GM18511 (cell line): ENCODE measurements around the gene SMTNL1.

Experiments used
- ATAC-seq: cut with Tn5 transposase; IDR thresholded peaks from one replicate; pipeline ENCODE4 v1.9.1; 2021; ENCODE audit warnings: mild to moderate bottlenecking, moderate library complexity; ENCODE audit not compliant: unreplicated experiment

SMTNL1 gene

GRCh38 chr11:57536947-57537619, at the start of gene SMTNL1:
Gene SMTNL1, plus strand, starts transcription at chr11:57537595. Its CDS starts 5,048 bp downstream, at chr11:57542643.
- ATAC-seq, result no peak

GRCh38 chr11:57487920-57488659, 49.3 kb upstream of the SMTNL1 start:
- ATAC-seq, result no peak

- no peak for ATAC-seq
These were observed 46.7 kb upstream of the SMTNL1 start for GRCh38 chr11:57490456-57491248.

GRCh38 chr11:57491371-57492061, 45.9 kb upstream of the SMTNL1 start:
- ATAC-seq, result no peak

- peak; percentile 92 for ATAC-seq
These were observed 43.6 kb upstream of the SMTNL1 start for GRCh38 chr11:57493507-57494503.

- no peak for ATAC-seq
These were observed 41.1 kb upstream of the SMTNL1 start for GRCh38 chr11:57496109-57496820.

GRCh38 chr11:57497303-57498247, 39.8 kb upstream of the SMTNL1 start:
- ATAC-seq, result no peak

- ATAC-seq, result no peak
These were observed 38.9 kb upstream of the SMTNL1 start for GRCh38 chr11:57498540-57498939.

- ATAC-seq, result peak; percentile 100
These were observed 37.9 kb upstream of the SMTNL1 start for GRCh38 chr11:57499413-57499982.

- ATAC-seq, result peak; percentile 18
These were observed 37.4 kb upstream of the SMTNL1 start for GRCh38 chr11:57499983-57500461.

GRCh38 chr11:57500515-57500914, 36.9 kb upstream of the SMTNL1 start:
- ATAC-seq, result no peak

- no peak for ATAC-seq
These were observed 36.5 kb upstream of the SMTNL1 start for GRCh38 chr11:57500926-57501325.

- no peak for ATAC-seq
These were observed 35.4 kb upstream of the SMTNL1 start for GRCh38 chr11:57501953-57502352.

GRCh38 chr11:57502376-57502775, 35.0 kb upstream of the SMTNL1 start:
- no peak for ATAC-seq

GRCh38 chr11:57502870-57503269, 34.5 kb upstream of the SMTNL1 start:
- no peak for ATAC-seq

GRCh38 chr11:57504511-57504910, 32.9 kb upstream of the SMTNL1 start:
- ATAC-seq, result no peak

- no peak for ATAC-seq
These were observed 30.9 kb upstream of the SMTNL1 start for GRCh38 chr11:57506522-57506921.
